B cell (primary cell): Measurements from ENCODE around the gene KCNH1. TPM values are rescaled to one million over a fixed set of nuclear protein-coding genes. Genes with fewer than 3 reads are reported as not detected.

Experiments used
- ATAC-seq: fragments of 200-7000 bp; cut with Tn5 transposase; one replicate; pipeline ENCODE4 v1.10.0; 2021; ENCODE audit warnings: low read depth, mild to moderate bottlenecking, moderate number of reproducible peaks, moderate library complexity
- CTCF ChIA-PET: fragments of 350-600 bp; sonication (Branson Sonifier 250); formaldehyde crosslinking; loops from one replicate; lab custom pipeline; 2021; ENCODE audit warnings: antibody characterized with exemption, inconsistent platforms; lab: Charles Lee
- POLR2A ChIA-PET: fragments of 350-600 bp; sonication (Branson Sonifier 250); formaldehyde crosslinking; loops from one replicate; lab custom pipeline; 2021; ENCODE audit warnings: antibody characterized with exemption; lab: Charles Lee
- DNase-seq: peaks from one replicate; pipeline ENCODE4 v3.0.0; 2013
- H2AFZ ChIP-seq: 2 replicates; pipeline ENCODE4 v1.6.1; 2012; ENCODE audit warnings: mild to moderate bottlenecking, low read depth, low read length; ENCODE audit not compliant: insufficient read depth, poor library complexity, severe bottlenecking
- H3K27ac ChIP-seq, 2 donors: 1 replicate in 1 of 2; 2 replicates in 1 of 2; pipeline ENCODE4 v1.5.1; 2012 to 2013; ENCODE audit warnings: low read length in 2 of 2, mild to moderate bottlenecking in 2 of 2, moderate library complexity in 1 of 2
- H3K27me3 ChIP-seq, 4 experiments: fragments of 200-600 bp in 1 of 4; sonication (generic) in 1 of 4; replicated peaks in 1 of 4; 1 replicate in 2 of 4; 2 replicates in 2 of 4; pipeline versions ENCODE4 v1.6.1 to v1.7.0; 2013 to 2016; ENCODE audit warnings: low read length in 3 of 4, mild to moderate bottlenecking in 2 of 4, mixed read lengths in 1 of 4, moderate library complexity in 1 of 4; ENCODE audit not compliant: insufficient read depth in 4 of 4, control insufficient read depth in 3 of 4; ENCODE audit errors: control extremely low read depth in 1 of 4
- H3K36me3 ChIP-seq, 2 experiments: replicated peaks in 1 of 2; 1 replicate in 1 of 2; 2 replicates in 1 of 2; pipeline versions ENCODE4 v1.6.1 to v1.7.1; 2013; ENCODE audit warnings: low read length in 1 of 2; ENCODE audit not compliant: insufficient read depth in 2 of 2, control insufficient read depth in 1 of 2; ENCODE audit errors: control extremely low read depth in 1 of 2, extremely low read depth in 1 of 2
- H3K4me1 ChIP-seq, 2 donors: fragments of 200-600 bp in 1 of 2; sonication (generic) in 1 of 2; 1 replicate in 1 of 2; 2 replicates in 1 of 2; pipeline versions ENCODE4 v1.5.1 to v1.6.1; 2013 to 2017; ENCODE audit warnings: low read length in 2 of 2; ENCODE audit not compliant: control insufficient read depth in 2 of 2, insufficient read depth in 2 of 2
- H3K4me2 ChIP-seq: replicated peaks from 2 replicates; pipeline ENCODE3; 2012; ENCODE audit warnings: mild to moderate bottlenecking, low read depth, low read length; ENCODE audit not compliant: poor library complexity, severe bottlenecking
- H3K4me3 ChIP-seq, 5 experiments: fragments of 200-600 bp in 1 of 5; sonication (generic) in 1 of 5; 1 replicate in 3 of 5; 2 replicates in 2 of 5; pipeline versions ENCODE4 v1.5.1 to v1.7.0; 2011 to 2016; ENCODE audit warnings: low read length in 4 of 5, mild to moderate bottlenecking in 4 of 5, low read depth in 2 of 5, control low read depth in 1 of 5, moderate library complexity in 1 of 5; ENCODE audit not compliant: insufficient read depth in 1 of 5; ENCODE audit errors: control extremely low read depth in 1 of 5, extremely low read depth in 1 of 5
- H3K79me2 ChIP-seq: fragments of 200-600 bp; sonication (generic); one replicate; pipeline ENCODE4 v1.6.0; 2016; ENCODE audit warnings: low read length; ENCODE audit not compliant: control insufficient read depth, insufficient read depth
- H3K9ac ChIP-seq: fragments of 200-600 bp; sonication (generic); 2 replicates; pipeline ENCODE4 v1.6.1; 2017; ENCODE audit warnings: mild to moderate bottlenecking, low read length, moderate library complexity
- H3K9me3 ChIP-seq, 3 donors: one replicate each; pipeline versions ENCODE4 v1.6.1 to v1.7.1; 2013; ENCODE audit warnings: low read length in 2 of 3; ENCODE audit not compliant: control insufficient read depth in 2 of 3, insufficient read depth in 1 of 3; ENCODE audit errors: control extremely low read depth in 1 of 3
- H4K20me1 ChIP-seq: 2 replicates; pipeline ENCODE4 v1.6.0; 2012; ENCODE audit warnings: mild to moderate bottlenecking, low read length; ENCODE audit not compliant: insufficient read depth, control insufficient read depth, poor library complexity, severe bottlenecking
- H3K27ac Mint-ChIP-seq: one replicate; pipeline ENCODE4 v1.8.0; 2021; ENCODE audit warnings: mixed read lengths
- H3K27me3 Mint-ChIP-seq: one replicate; pipeline ENCODE4 v1.8.0; 2021; ENCODE audit warnings: mixed read lengths
- H3K4me1 Mint-ChIP-seq: one replicate; pipeline ENCODE4 v1.8.0; 2021; ENCODE audit warnings: mixed read lengths
- H3K4me3 Mint-ChIP-seq: one replicate; pipeline ENCODE4 v1.8.0; 2021; ENCODE audit warnings: mixed read lengths
- H3K9me3 Mint-ChIP-seq: one replicate; pipeline ENCODE4 v1.8.0; 2022; ENCODE audit warnings: mixed read lengths; ENCODE audit not compliant: insufficient read depth
- EZH2 ChIP-seq: IDR thresholded peaks from 2 replicates; pipeline ENCODE4 v1.6.1; 2012; ENCODE audit warnings: borderline replicate concordance, low read depth, mild to moderate bottlenecking, moderate library complexity, low read length; ENCODE audit not compliant: insufficient read depth, poor library complexity, severe bottlenecking
- WGBS: methylation state at CpG from one replicate; pipeline ENCODE4 v1.1.5; 2013; ENCODE audit warnings: missing lambda C conversion rate; ENCODE audit not compliant: insufficient coverage; 5-methylcytosine and 5-hydroxymethylcytosine counted together
- intact Hi-C: fragments of 100-400 bp; cut with micrococcal nuclease; formaldehyde crosslinking; loops from one replicate; pipeline ENCODE4 v1.10.0; 2022
- polyA plus RNA-seq: library from polyadenylated mRNA; depleted of rRNA; stranded (reverse); fragments of >200 nt; gene quantifications from 2 replicates; pipeline ENCODE4 v1.2.3, GENCODE V29; 2012
- total RNA-seq, 2 donors: library from RNA; stranded (reverse); fragments of 120-200 nt in 1 of 2; gene quantifications; 1 replicate in 1 of 2; 2 replicates in 1 of 2; pipeline versions ENCODE4 v1.2.3 to v1.2.4, GENCODE V29; 2013 to 2022
- TF ChIP-seq, protein P1 (sequence below): fragments of 200-600 bp; IDR thresholded peaks from one replicate; pipeline ENCODE4 v1.8.0; 2022; ENCODE audit warnings: antibody characterized with exemption, mild to moderate bottlenecking

KCNH1 gene
- total and polyA plus RNA-seq, 2 donors (not counting 1 experiment from before 2014, with no cell fraction given), result not detected

- no CpG with 5 or more reads among the region's 3 CpGs for WGBS
Observed at GRCh38 chr1:210848474-210848873, 285.5 kb downstream of the KCNH1 start.

GRCh38 chr1:210841926-210842625, 291.9 kb downstream of the KCNH1 start:
- POLR2A ChIA-PET, result no interaction called here
- no peaks in the 10 kb centered on the region for H3K36me3 ChIP-seq
- H3K27me3 ChIP-seq, result peaks cover 0 to 4% (median 3%) of the 10 kb centered on the region in 4 experiments
- CTCF ChIA-PET, result no interaction called here
- no peak for DNase-seq
- Mint-ChIP-seq H3K27me3 (peaks cover 23% of the 10 kb centered on the region), H3K9me3 (no peaks in the 10 kb centered on the region), H3K4me3 (no peak overlapping the region), H3K27ac (no peak overlapping the region), H3K4me1 (no peaks in the 10 kb centered on the region)
- no peak overlapping the region for H3K4me2 ChIP-seq
- peaks cover 0 to 4% (median 0%) of the 10 kb centered on the region in 3 donors for H3K9me3 ChIP-seq
- H3K79me2 ChIP-seq, result no peaks in the 10 kb centered on the region
- H3K9ac ChIP-seq, result no peak overlapping the region
- ATAC-seq, result no peak
- 100% methylated on average over 1 of the region's 5 CpGs for WGBS
- TF ChIP-seq EZH2, result no peak
- TF ChIP-seq, protein P1, sequence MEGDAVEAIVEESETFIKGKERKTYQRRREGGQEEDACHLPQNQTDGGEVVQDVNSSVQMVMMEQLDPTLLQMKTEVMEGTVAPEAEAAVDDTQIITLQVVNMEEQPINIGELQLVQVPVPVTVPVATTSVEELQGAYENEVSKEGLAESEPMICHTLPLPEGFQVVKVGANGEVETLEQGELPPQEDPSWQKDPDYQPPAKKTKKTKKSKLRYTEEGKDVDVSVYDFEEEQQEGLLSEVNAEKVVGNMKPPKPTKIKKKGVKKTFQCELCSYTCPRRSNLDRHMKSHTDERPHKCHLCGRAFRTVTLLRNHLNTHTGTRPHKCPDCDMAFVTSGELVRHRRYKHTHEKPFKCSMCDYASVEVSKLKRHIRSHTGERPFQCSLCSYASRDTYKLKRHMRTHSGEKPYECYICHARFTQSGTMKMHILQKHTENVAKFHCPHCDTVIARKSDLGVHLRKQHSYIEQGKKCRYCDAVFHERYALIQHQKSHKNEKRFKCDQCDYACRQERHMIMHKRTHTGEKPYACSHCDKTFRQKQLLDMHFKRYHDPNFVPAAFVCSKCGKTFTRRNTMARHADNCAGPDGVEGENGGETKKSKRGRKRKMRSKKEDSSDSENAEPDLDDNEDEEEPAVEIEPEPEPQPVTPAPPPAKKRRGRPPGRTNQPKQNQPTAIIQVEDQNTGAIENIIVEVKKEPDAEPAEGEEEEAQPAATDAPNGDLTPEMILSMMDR, result no peak
- intact Hi-C loops, result no loop called here
- H3K27ac ChIP-seq, result no peak overlapping the region
- H3K4me3 ChIP-seq, result no peak overlapping the region
- H3K4me1 ChIP-seq, result no peaks in the 10 kb centered on the region
- no peaks in the 10 kb centered on the region for H4K20me1 ChIP-seq
- H2AFZ ChIP-seq, result no peak overlapping the region

More at GRCh38 chr1:210848474-210848873, 285.5 kb downstream of the KCNH1 start:
- Histone ChIP-seq H3K4me3 (no peak overlapping the region), H3K9me3 (peaks cover 0 to under 1% (median 0%) of the 10 kb centered on the region in 3 donors), H4K20me1 (no peaks in the 10 kb centered on the region), H3K9ac (no peak overlapping the region), H3K4me1 (no peaks in the 10 kb centered on the region), H3K27me3 (no peaks in the 10 kb centered on the region), H3K79me2 (no peaks in the 10 kb centered on the region), H3K27ac (no peak overlapping the region), H3K4me2 (no peak overlapping the region), H2AFZ (no peak overlapping the region), H3K36me3 (no peaks in the 10 kb centered on the region)
- no peak for DNase-seq
- no peaks in the 10 kb centered on the region for H3K27me3 Mint-ChIP-seq
- ATAC-seq, result no peak
- H3K4me1 Mint-ChIP-seq, result no peaks in the 10 kb centered on the region
- intact Hi-C loops, result no loop called here
- no peak for TF ChIP-seq EZH2
- TF ChIP-seq, protein P1, result no peak
- no peak overlapping the region for H3K27ac Mint-ChIP-seq
- H3K9me3 Mint-ChIP-seq, result no peaks in the 10 kb centered on the region
- POLR2A ChIA-PET, result no interaction called here
- no peak overlapping the region for H3K4me3 Mint-ChIP-seq
- CTCF ChIA-PET, result no interaction called here
